LoVo (cell line): ENCODE results near the gene COMT.

Experiments used
- DNase-seq: peaks from one replicate; pipeline ENCODE4 v3.0.0-alpha.2; 2016; ENCODE audit warnings: low spot score

The COMT gene

GRCh38 chr22:20012741-20013331 is 71.3 kb downstream of the COMT start:
- no peak for DNase-seq

- no peak for DNase-seq
Measured at GRCh38 chr22:20013382-20013871, 71.9 kb downstream of the COMT start.

- DNase-seq, result no peak
Measured at GRCh38 chr22:20014526-20015186, 73.1 kb downstream of the COMT start.

- no peak for DNase-seq
Measured at GRCh38 chr22:20015187-20015625, 73.6 kb downstream of the COMT start.

- peak; percentile 38 for DNase-seq
Measured at GRCh38 chr22:20015971-20016733, 74.6 kb downstream of the COMT start.

- DNase-seq, result peak; percentile 92
Measured at GRCh38 chr22:20016734-20017621, 75.4 kb downstream of the COMT start, which contains the start of gene ARVCF. TSS of gene ARVCF (minus strand) at chr22:20016823. CDS start at chr22:19990794, 26,029 bp downstream.

GRCh38 chr22:20017622-20017958 is 76.0 kb downstream of the COMT start:
- DNase-seq, result no peak

GRCh38 chr22:20018001-20018400 is 76.4 kb downstream of the COMT start:
- no peak for DNase-seq
